HL-60/S4 (cell line): ENCODE data around the gene ASPHD2.

Experiments used
- in situ Hi-C: fragments of 300-500 bp; cut with MboI; formaldehyde crosslinking; loops from 2 replicates; pipeline ENCODE4 v1.14.3; 2022; ENCODE audit warnings: low sequenced_read_pairs

ASPHD2 gene

DNA sequence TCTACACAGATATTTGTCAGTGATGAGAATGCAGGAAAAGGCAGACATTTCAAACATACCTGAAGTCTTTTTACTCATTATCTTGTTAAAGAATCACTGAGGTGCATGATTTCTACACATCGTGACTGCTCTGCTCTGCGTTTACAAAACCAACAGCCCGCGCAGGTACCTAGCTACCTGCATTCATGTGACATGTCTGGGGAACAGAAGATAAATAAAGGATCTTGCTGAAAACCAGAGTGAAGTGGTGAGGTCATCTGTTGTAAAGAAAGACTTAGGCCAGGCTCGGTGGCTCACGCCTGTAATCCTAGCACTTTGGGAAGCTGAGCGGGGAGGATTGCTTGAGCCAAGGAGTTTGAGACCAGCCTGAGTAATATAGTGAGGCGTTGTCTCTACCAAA is 15.7 kb downstream of the ASPHD2 start:
- in situ Hi-C loops = no loop called here

DNA sequence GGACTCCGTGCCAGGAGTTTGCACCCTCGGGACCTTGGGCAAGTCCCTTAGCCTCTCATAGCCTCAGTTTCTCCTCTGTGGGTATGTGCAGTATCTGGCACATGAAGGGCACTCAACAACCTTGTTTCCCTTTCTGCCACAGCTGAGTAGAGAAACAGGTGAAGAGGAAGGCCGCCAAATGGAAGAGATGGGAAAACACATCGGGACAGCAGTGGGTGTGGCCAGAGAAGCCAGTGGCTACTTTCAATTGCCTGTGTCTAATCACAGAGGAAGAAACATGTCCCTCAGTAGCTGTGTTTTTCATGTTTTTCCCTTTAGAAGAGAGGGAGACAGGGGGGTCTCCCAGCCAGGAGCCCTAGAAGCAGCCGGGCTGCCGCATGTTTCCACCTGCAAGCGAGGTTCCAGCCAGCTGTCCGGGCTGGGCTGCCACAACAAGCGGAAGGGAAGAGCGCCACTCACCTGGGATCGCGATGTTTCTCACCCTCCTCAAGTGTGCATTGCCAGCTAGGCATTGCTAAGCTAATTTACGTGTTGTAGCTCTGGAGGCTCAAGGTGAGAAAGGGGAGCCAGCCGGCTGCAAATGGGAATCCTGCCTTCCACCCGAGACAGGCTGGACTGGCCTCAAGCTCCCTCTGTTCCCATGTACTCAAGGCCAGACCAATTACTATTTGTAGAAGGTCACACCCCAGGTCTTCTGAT is 16.7 kb downstream of the ASPHD2 start:
- in situ Hi-C loops = no loop called here

DNA sequence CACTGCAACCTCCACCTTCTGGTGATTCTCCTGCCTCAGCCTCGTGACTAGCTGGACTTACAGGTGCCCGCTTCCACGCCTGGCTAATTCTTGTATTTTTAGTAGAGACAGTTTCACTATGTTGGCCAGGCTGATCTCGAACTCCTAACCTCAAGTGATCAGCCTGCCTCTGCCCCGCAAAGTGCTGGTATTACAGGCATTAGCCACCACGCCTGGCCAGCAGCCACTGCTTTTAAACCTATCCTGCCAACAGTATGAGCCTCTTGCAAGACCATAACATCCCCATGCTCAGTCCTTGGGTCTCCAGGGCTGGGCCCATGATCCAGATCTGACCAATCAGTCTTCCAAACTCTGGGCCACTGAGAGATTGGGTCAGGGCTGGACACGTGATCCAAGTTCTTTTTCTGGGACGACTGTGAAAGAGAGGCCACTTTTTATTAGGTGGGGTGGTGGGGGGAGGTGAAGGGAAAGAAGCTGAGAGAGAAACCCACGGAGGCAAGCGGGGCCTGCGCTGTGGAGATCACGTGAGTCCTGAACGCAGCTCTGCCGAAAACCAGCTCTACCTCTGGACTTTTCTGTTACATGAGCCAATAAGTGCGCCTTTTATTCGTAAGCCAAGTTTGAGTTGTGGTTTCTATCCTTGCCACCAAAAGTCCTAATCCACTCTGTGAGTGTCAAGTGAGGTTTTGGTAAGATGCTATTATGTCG is 17.9 kb downstream of the ASPHD2 start:
- in situ Hi-C loops = no loop called here

DNA sequence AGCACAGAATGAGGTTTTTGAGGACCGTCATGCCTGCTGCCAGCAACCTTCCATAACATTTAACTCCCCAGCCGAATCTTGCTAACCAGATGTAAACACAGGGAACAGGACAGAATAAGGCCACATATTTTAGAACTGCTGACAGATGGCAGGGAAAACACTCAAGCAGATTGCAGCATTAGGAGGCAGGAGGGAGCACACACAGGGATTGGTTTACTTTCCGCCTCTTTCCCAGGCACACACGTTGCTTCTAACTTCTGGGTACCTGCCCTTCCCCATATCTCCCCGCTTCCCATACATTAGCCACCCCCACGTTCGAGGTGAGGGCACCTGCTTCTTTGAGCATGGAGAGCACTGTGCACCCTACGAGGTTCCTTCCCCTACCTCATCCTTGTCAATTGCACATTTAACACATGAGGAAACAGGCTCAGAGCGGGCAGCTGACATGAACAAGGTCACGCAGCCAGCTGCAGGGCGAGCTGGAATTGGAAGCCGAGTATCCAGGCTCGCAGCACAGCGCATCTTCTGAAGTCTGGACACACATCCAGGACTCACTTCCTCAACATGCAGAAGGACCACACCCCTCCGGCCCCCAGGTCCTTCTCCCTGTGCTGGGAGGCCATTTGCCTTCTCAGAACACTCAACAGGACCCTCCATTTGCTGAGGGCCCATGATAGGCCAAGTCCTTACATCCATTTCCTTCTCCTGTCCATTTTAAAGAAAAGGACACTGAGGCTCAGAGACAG is 18.7 kb downstream of the ASPHD2 start:
- in situ Hi-C loops = no loop called here

GRCh38 chr22:26448334-26448733 is 19.3 kb downstream of the ASPHD2 start:
- in situ Hi-C loops = no loop called here

DNA sequence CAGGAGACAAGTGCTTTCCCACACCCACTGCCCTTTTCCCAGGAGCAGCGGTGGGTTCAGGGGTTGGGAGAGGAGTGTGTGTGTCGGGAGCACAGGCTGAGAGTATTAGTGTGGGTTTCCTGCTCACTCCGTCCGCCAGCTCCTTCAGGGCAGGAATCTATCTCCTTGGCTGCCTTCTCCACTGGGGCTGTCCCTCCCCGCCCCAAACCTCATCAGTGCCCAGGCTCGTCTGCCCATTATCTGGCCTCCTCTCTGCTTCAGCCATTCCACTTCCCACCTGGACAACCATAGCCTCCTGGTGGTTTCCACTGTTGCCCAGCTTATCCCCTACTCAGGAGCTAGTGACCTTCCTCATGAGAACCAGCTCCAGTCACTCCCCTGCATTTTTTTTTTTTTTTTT is 19.9 kb downstream of the ASPHD2 start:
- in situ Hi-C loops = no loop called here

DNA sequence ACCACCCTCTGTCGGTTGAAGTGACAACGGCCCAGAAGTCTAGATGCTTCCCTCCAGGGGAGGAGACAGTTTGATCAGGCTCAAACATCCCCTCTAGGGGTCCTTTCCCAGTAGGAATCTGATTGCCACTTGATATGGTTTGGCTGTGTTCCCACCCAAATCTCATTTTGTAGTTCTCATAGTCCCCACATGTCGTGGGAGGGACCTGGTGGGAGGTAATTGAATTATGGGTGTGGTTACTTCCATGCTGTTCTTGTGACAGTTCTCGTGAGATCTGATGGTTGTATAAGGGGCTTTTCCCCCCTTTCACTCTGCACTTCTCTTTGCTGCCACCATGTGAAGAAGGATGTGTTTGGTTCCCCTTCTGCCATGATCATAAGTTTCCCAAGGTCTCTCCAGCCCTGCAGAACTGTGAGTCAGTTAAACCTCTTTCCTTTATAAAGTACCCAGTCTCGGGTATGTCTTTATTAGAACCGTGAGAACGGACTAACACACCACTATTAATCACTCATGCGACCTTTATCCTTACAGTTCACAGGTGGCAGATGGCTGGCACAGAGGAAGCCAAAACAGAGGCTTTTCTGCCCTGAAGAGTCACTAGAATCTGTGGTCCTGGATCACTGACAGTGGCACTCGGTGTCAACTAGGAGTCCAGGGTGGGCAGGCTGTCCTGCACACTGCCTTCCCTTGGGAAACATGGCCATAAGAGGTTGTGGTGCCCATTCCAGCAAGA is 21.6 kb downstream of the ASPHD2 start:
- in situ Hi-C loops = no loop called here

- in situ Hi-C loops = no loop called here
Observed at GRCh38 chr22:26452236-26453016, 23.4 kb downstream of the ASPHD2 start.

DNA sequence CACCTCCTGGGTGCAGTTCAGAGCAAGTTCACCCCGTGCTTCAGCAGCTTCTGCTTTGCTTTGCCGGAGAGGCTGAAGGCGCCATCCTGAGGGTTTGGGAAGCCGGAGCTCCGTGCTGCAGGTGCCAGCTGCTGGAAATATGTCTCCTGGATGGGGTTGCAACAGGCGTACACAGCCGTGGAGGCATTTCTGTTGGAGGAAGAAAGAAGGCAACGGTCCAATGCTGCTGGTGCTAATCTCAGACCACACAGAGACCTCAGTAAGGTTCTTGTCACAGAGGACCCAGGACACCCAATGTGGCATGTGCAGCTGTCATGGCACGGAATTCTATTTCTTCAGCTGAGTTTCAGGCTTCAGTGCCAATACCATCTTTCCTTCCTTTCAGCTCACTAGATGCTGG is 24.2 kb downstream of the ASPHD2 start:
- in situ Hi-C loops = no loop called here

GRCh38 chr22:26453812-26454500 is 24.9 kb downstream of the ASPHD2 start:
- in situ Hi-C loops = no loop called here

- in situ Hi-C loops = no loop called here
Observed at GRCh38 chr22:26457661-26458272, 28.7 kb downstream of the ASPHD2 start.

DNA sequence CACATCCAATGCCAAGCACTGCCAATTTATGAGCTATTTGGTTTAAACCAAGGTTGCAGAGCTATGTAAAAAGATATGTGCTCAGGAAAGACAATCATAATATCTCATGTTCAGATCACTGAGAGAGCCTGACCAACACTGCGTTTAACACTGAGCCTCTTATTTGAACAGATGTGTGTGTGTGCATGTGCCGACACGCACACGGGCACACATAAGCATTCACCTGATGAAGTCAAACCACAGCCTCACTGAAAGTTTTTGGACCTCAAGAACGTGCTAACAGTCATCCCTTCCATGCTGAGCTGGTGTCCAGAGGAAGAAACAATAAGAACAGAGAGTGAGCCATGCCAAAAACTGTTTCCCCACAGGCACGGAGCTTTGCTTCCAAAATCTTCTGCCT is 31.1 kb downstream of the ASPHD2 start:
- in situ Hi-C loops = loop anchor here (5.0 kb wide), 1 partner anchor 68 kb away; no protein-coding TSS in a partner anchor

- in situ Hi-C loops = loop anchor here (5.0 kb wide), 1 partner anchor 69 kb away; no protein-coding TSS in a partner anchor
Observed at GRCh38 chr22:26461188-26461810, 32.2 kb downstream of the ASPHD2 start.

DNA sequence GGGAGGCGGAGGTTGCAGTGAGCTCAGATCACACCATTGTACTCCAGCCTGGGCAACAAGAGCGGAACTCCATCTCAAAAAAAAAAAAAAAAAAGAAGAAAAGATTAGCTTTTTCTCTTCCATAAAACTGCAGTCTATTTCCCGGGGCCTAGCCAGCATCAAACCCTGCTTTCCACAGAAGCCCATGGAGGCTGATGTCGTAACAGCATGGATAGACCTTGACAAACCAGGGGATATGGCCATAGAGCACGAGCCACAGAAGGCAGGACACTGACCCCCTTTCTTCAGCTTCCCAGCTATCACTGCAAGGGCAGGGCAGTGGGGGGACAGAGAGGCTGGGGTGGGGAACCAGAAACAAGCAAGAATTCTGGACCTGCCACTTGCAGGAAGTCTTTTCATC is 33.0 kb downstream of the ASPHD2 start:
- in situ Hi-C loops = loop anchor here (5.0 kb wide), 1 partner anchor 70 kb away; no protein-coding TSS in a partner anchor

GRCh38 chr22:26462641-26463040 is 33.6 kb downstream of the ASPHD2 start:
- in situ Hi-C loops = loop anchor here (5.0 kb wide), 1 partner anchor 70 kb away; no protein-coding TSS in a partner anchor

DNA sequence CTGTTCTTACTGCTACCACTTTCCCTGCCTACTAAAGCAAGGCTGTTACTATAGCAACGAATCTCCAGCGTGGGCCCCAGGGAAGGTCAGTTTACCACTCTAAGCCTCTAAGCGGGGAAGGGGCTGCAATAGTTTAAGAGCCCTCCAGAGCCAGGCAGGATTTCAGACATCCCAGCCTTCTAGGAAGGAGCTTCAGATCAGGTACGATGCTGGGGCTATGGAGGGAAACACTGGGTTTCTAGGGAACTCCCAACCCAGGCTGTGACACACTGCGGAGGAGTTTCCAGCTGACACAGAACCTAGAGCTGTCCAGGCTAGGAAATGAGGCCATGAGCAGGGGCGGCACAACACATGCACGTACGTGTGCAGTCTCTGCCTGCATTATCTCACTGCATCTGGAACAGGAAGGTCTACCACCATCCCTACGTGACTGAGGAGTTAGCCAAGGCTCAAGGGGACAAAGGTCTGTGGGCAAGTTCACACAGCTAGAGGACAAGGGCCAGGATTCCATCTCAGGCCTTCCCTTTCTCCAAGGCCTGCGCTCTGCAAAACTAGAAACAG is 34.1 kb downstream of the ASPHD2 start:
- in situ Hi-C loops = loop anchor here (5.0 kb wide), 1 partner anchor 71 kb away; no protein-coding TSS in a partner anchor

- in situ Hi-C loops = loop anchor here (5.0 kb wide), 1 partner anchor 71 kb away; no protein-coding TSS in a partner anchor
Observed at GRCh38 chr22:26463688-26464087, 34.6 kb downstream of the ASPHD2 start.

DNA sequence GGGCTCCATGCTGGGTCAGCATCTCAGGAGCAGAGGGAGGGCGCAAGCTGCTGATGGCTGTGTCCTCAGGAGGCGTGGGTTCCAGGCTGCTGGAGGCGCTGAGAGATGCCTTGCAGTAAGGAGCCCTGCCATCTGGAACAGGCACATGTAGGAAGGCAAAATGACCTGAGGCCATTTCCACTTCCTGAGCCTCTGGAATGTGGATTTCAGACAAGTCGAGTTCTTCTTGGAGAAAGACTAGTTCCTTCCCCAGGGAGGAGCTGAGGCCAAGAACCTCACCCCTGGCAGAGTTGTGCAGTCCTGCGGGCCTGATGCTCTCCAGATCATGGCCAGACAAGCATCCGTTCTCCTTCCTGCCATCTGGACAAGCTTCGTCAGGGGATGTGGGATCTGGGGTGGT is 35.3 kb downstream of the ASPHD2 start:
- in situ Hi-C loops = loop anchor here (5.0 kb wide), 1 partner anchor 72 kb away; no protein-coding TSS in a partner anchor
